CD4-positive, alpha-beta T cell treated with Interleukin-17A for 4 hours (primary cell): Measurements from ENCODE around the gene SF3B6.
A peak's percentile ranks its signal among the peaks of the same experiment; 100 is the strongest.
"Not testable (repeated sequence)": the region's sequence is repeated elsewhere in the genome, so short reads cannot be mapped to it uniquely, and the experiment has no call there.

Experiments used
- DNase-seq: peaks from one replicate; pipeline ENCODE4 v3.0.0-alpha.2; 2020; ENCODE audit warnings: mixed read lengths

SF3B6 gene

GRCh38 chr2:24050041-24050979 is 25.8 kb downstream of the SF3B6 start:
- DNase-seq, result peak; percentile 23

- DNase-seq, result peak; percentile 57
Measured at GRCh38 chr2:24049485-24050021, 26.6 kb downstream of the SF3B6 start, which contains the start of gene FKBP1B. TSS of gene FKBP1B (plus strand) at chr2:24049741. CDS start at chr2:24049850, 109 bp downstream.

- no peak for DNase-seq
Measured at GRCh38 chr2:24048769-24049484, 27.2 kb downstream of the SF3B6 start.

GRCh38 chr2:24047703-24048033 is 28.5 kb downstream of the SF3B6 start:
- DNase-seq, result no peak

- DNase-seq, result peak; percentile 91
Measured at GRCh38 chr2:24046930-24047702, 29.0 kb downstream of the SF3B6 start, which contains the start of gene WDCP. TSS of gene WDCP (minus strand) at chr2:24047391. CDS start at chr2:24039494, 7,897 bp downstream.

GRCh38 chr2:24046599-24046929 is 29.6 kb downstream of the SF3B6 start:
- no peak for DNase-seq

- DNase-seq, result no peak
Measured at GRCh38 chr2:24045511-24046508, 30.3 kb downstream of the SF3B6 start.

GRCh38 chr2:24043133-24043532 is 33.0 kb downstream of the SF3B6 start:
- not testable (repeated sequence) for DNase-seq

- DNase-seq, result no peak
Measured at GRCh38 chr2:24040511-24040910, 35.6 kb downstream of the SF3B6 start.

- no peak for DNase-seq
Measured at GRCh38 chr2:24038786-24039499, 37.2 kb downstream of the SF3B6 start.

GRCh38 chr2:24026233-24026632 is 49.9 kb downstream of the SF3B6 start:
- no peak for DNase-seq

GRCh38 chr2:24024996-24025663 is 51.0 kb downstream of the SF3B6 start:
- no peak for DNase-seq

- no peak for DNase-seq
Measured at GRCh38 chr2:24024018-24024417, 52.1 kb downstream of the SF3B6 start.

- DNase-seq, result no peak
Measured at GRCh38 chr2:24022975-24023575, 53.1 kb downstream of the SF3B6 start.

- DNase-seq, result no peak
Measured at GRCh38 chr2:24022324-24022974, 53.7 kb downstream of the SF3B6 start.

GRCh38 chr2:24021122-24021998 is 54.8 kb downstream of the SF3B6 start:
- peak; percentile 35 for DNase-seq

GRCh38 chr2:24020244-24020643 is 55.9 kb downstream of the SF3B6 start:
- no peak for DNase-seq

GRCh38 chr2:24019729-24020128 is 56.4 kb downstream of the SF3B6 start:
- no peak for DNase-seq
